Epithelial cell of esophagus (primary cell): ENCODE data around the gene GCNT1.
A peak's percentile ranks its signal among the peaks of the same experiment; 100 is the strongest.

Source experiments
- DNase-seq: peaks from one replicate; pipeline ENCODE4 v3.0.0; 2010; ENCODE audit warnings: low read depth
- H3K4me3 ChIP-seq: 2 replicates; pipeline ENCODE4 v1.5.1; 2011; ENCODE audit warnings: mild to moderate bottlenecking, low read length, control low read depth
- CTCF ChIP-seq: IDR thresholded peaks from 2 replicates; pipeline ENCODE4 v1.5.1; 2011; ENCODE audit warnings: low read depth, mild to moderate bottlenecking, low read length, control low read depth, inconsistent platforms; ENCODE audit not compliant: insufficient read depth; ENCODE audit errors: missing control alignments

GCNT1 gene

GRCh38 chr9:76444322-76444929, 14.6 kb upstream of the GCNT1 start:
- no peak for TF ChIP-seq CTCF
- H3K4me3 ChIP-seq: no peak overlapping the region
- peak; percentile 9 for DNase-seq

GRCh38 chr9:76445976-76446375, 13.0 kb upstream of the GCNT1 start:
- DNase-seq: no peak
- H3K4me3 ChIP-seq: no peak overlapping the region
- no peak for TF ChIP-seq CTCF

- no peak overlapping the region for H3K4me3 ChIP-seq
- no peak for TF ChIP-seq CTCF
- DNase-seq: no peak
Measured at GRCh38 chr9:76448501-76448900, 10.5 kb upstream of the GCNT1 start.

GRCh38 chr9:76451234-76451633, 7.7 kb upstream of the GCNT1 start:
- TF ChIP-seq CTCF: no peak
- DNase-seq: peak; percentile 54

GRCh38 chr9:76452839-76453238, 6.1 kb upstream of the GCNT1 start:
- no peak for TF ChIP-seq CTCF
- no peak overlapping the region for H3K4me3 ChIP-seq
- no peak for DNase-seq

More at GRCh38 chr9:76451234-76451633, 7.7 kb upstream of the GCNT1 start:
- H3K4me3 ChIP-seq: no peak overlapping the region

GRCh38 chr9:76453785-76454184, 5.2 kb upstream of the GCNT1 start:
- no peak overlapping the region for H3K4me3 ChIP-seq
- no peak for TF ChIP-seq CTCF
- DNase-seq: peak; percentile 79

- no peak overlapping the region for H3K4me3 ChIP-seq
- no peak for DNase-seq
- TF ChIP-seq CTCF: no peak
Measured at GRCh38 chr9:76454311-76454710, 4.7 kb upstream of the GCNT1 start.
